ENCODE results near the gene SRA1.

Gene SRA1

DNA sequence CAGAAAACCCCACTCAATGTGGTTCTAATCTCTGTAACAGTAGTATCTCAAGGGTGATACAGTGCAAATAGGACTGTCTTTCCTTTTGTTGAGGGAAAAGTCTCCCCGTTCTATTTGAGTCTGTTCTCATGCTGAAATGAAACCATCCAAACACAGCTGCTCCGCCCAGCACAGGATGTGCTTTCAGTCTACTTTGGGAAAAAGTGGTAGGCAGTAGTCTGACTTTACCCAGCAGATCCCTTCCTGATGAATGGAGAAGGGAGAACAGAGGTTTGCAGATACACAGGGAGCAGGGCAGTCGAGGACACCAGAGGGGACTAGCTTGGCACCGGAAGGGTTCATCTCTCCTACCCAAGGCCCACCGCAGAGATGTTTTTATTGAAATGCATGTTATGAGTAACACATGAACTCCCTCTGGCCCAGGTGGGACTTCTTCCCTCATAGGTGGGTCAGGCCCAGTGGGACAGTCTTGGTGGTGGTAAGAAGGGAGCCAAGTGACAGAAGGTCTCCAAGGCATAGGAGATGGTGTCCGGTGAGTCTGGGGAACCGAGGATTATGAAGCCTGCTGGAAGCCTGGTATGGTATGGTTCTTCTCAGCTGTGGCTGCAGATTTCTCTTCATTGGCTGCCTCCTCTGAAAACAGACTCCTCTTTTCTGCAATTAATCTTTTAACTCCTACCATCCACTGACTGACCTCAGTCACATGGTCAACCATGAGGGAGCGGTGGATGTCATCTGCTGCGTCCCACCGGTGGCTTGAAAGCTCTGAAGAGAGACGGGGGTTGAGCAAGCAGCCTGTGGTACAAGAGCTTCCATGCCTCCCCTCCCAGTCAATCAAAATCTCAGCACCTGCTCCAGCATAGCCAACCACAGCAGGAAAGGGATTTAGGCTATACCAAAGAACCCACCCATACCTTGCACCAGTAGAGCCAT, 6.9 kb downstream of the SRA1 start:
- DNase-seq (ENCODE audit: low read depth) = no peak

DNA sequence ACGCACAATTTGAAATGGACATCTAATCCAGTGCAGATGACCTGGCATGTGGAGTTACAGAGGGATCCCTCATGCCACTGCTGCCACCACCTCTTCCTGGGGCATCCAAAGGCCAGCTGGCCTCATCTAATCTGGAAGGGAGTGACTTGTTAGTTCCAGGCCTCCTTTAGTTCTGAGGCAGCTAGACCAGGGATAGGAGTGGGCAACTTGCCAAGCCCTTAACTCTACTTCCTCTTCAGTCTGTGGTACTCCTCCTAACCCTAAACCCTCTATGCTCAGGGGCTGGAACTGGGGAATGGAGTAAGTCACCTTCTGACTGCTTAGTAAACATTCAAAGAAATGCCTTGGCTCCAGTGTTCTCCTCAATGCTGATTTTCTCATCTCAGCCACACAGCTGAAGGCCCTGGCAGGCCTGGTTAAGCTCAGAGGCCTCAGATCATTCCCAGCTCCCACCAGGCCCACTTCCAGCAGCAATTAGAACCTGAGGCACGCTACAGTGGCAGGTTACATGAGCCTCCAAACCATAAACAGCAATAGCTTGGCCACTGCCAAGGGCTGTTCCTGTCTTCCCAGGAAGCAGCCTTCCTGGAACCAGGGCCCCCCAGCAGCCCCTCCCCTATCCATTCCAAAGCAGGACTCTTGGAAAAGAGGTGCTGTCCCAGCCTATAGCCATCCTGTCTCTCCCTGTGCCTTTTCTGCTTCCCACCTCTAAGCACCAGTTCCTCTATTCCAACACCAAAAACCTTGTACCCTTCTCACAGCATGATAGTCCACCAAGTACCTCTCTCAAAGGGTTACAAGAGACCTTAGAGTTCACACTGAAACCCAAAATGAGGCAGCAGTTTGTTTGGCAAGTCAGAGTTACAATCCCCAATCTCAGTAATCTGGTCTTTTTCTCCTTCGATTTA, 7.8 kb downstream of the SRA1 start:
- DNase-seq (ENCODE audit: low read depth) = no peak

DNA sequence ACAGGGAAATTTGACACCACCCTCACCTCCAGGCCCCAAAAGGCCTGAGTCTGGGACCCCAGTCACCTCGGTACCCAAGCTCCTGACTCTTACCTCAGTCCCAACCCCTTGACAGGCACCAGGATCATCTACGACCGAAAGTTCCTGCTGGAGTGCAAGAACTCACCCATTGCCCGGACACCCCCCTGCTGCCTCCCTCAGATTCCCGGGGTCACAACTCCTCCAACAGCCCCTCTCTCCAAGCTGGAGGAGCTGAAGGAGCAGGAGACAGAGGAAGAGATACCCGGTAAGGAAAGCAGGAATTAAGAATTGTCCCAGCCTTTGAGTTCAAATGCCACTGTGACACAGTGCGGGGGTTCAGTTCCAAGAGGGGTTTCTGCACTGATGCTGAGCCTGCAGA, 8.5 kb downstream of the SRA1 start:
- no peak for DNase-seq (ENCODE audit: low read depth)

DNA sequence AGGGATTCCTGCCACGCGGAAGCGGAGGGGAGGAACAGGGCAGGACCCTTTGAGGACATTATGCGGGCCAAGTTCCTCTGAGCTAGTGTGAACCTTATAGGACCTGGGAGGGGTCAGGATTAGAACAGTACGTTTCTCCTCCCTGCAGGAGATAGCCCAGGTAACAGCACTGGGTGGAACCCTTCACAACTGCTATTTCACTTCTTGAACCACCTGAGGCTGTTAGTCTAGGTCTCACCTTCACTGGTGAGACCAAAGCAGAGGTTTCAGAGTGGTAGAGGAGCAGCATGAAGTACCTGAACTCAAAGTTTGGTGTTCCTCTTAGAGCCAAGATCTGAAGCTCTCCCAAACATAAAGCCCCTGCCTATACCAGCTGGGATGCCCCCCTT, 9.0 kb downstream of the SRA1 start:
- DNase-seq (ENCODE audit: low read depth) = no peak

DNA sequence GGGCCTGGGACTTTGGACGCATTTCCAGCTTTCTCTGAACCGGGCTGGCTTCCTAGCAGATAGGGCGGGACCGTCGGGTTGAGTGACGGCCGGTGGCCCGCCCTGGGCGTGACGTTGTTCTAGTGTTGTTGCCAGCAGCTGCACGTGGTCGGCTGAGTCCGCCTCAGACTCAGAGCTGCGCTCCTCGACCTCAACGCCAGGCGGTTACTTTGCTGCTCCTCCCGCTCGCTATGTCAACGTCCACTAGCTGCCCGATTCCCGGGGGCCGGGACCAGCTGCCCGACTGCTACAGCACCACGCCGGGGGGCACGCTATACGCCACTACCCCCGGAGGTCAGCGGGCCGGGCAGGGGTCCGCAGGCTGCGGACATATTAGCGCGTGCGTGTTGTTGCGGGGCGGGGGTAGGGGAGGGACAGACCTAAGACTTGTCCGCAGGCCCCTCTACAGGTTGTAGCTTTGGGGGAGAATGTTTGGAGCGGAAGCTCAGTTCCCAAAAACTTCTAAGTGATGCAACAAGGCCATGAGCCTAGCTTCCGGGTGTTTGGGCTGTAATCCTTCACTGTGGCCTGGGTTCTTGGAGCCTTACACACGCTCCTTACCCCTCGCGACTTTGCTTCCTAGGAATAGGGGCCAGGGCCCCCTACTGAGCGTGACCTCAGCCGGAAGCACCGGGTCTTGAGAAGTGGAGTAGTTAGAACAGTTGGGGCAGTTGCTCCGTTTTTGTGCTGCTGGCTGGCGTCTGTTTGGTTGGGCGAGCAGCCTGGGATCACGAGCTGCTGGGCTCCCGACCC, 9.6 kb downstream of the SRA1 start, which contains the start of gene EIF4EBP3:
TSS of gene EIF4EBP3 (plus strand) at position 155 of the 792 bp plus-strand sequence. CDS start at position 231, 76 bp downstream.
- peak; percentile 79 for DNase-seq (ENCODE audit: low read depth)

DNA sequence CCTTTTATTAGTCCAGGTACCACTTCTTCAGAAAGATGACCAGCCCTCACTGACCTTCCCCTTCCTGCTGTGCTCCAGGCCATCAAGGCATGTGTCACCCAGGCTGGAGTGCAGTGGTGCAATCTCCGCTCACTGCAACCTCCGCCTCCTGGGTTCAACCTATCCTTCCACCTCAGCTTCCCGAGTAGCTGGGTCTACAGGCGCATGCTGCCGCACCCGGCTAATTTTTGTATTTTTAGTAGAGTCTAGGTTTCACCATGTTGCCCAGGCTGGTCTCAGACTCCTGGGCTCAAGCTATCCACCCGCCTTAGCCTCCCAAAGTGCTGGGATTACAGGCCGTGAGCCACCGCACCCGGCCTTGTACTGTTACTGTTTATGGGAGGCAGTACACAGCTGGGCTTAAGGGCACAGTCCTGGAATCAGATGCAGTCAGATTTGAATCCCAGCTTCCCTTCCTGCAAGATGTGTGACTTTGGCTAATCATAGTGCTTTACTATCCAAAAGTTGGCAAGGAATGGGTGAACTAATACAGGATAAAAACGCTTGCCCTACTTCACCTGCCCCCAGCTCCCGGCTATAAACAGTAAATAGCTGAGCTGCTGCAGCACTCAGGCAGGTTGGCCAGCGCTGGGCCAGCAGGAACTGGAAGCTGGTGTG, 10.3 kb downstream of the SRA1 start:
- no peak for DNase-seq (ENCODE audit: low read depth)

DNA sequence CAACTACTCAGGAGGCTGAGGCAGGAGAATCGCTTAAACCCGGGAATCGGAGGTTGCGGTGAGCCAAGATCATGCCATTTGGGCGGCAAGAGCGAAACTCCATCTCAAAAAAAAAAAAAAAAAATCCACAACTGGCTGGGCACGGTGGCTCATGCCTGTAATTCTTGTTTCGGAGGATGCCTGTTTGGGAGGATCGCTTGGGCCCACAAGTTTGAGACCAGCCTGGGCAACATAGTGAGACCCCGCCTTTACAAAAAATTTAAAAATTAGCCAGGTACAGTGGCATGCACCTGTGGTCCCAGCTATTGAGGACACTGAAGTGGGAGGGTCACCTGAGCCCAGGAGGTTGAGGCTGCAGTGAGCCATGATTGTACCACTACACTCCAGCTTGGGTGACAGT, 11.7 kb downstream of the SRA1 start:
- no peak for DNase-seq (ENCODE audit: low read depth)

DNA sequence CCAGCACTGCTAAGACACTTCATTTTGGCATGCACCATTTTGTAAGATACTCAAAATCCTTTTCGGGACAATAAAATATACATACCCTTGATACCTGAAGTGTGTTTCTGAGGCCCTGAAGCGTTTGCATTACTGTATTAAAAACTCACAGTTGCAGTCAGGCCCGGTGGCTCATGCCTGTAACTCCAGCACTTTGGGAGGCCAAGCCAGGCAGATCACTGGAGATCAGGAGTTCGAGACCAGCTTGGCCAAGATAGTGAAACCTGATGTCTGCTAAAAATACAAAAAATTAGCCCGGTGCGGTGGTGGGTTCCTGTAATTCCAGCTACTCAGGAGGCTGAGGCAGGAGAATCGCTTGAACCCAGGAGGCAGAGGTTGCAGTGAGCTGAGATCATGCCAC, 12.3 kb downstream of the SRA1 start:
- DNase-seq (ENCODE audit: low read depth) = no peak

DNA sequence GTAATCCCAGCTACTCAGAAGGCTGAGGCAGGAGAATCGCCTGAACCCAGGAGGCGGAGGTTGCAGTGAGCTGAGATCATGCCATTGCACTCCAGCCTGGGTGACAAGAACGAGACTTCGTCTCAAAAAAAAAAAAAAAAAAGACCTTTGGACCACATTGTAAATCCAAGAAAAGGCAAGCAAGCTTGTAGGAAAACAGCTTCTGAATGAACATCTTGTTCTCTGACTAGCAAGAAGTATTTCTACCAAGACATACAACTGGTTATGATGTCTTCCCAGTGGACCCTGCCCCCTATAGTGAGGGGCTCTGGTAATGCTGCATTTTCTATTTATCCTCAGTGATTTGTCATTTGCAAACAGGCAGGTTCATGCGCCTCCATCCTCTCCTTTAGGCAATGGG, 14.3 kb downstream of the SRA1 start:
- no peak for DNase-seq (ENCODE audit: low read depth)

DNA sequence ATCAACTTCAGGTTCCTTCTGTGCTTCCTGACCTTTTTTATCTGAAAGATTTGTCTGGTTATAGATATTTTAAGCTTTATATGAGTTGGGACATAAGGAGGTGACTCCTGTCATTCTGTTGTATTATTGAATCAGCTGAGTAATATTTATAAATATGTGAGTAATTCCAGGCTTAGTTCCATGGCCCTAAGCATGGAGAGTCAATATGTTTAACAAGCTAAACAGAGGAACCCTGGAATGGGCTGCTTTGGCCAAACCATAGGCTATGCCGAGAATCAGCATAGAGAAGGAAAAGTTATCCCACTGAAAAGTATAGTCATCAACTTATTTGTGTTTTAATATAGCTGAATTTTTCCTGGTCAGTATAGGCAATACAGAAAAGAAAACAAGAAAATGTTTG, 17.0 kb downstream of the SRA1 start:
- DNase-seq (ENCODE audit: low read depth) = no peak

DNA sequence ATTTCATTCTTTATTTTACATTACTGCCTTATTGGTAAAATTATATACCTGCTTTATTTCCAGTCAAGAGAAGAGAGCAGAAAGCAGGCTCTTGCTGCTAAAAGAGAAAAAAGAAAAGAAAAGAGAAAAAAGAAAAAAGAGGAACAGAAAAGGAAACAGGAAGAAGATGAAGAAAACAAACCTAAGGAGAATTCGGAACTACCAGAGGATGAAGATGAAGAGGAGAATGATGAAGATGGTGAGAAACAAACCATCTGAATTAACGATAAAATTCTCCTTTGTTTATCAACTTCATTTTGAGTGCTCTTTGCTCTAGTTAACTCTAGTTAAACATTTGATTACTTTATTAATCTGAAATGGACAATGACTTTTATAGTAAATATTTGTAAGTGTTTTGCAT, 33.3 kb downstream of the SRA1 start:
- no peak for DNase-seq (ENCODE audit: low read depth)

DNA sequence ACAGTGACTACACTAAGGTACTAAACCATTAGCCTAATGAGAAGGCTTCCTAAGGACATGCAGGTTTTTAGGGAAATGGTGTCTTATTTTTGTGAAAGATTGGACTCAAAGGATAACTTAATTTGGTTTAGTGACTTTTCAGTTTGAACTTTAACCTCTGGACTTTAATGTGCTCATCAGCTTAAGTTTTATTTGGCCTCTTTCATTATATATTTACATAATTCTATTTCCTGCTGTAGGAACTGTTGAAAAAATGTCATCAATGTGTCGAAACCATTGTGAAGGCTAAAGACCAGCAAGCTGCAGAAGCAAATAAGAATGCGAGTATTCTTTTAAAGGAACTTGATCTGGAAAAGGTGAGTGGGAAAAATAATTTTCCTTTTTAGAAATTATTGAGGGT, 44.1 kb downstream of the SRA1 start:
- DNase-seq (ENCODE audit: low read depth) = no peak

DNA sequence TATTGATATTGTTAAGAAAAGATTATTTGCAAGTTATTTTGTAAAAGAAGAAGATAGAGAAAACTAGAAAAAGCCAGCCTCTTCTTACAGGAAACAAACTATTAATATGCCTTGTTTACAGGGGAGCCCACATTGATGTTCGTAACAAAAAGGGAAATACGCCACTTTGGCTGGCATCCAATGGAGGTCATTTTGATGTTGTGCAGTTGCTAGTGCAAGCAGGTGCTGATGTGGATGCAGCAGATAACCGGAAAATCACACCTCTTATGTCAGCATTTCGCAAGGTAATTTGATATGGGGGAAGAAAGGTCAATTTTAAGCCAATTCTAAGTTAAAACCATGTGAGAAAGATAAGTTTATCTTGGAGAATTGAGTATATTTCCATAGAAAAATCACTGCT, 47.4 kb downstream of the SRA1 start:
- no peak for DNase-seq (ENCODE audit: low read depth)

DNA sequence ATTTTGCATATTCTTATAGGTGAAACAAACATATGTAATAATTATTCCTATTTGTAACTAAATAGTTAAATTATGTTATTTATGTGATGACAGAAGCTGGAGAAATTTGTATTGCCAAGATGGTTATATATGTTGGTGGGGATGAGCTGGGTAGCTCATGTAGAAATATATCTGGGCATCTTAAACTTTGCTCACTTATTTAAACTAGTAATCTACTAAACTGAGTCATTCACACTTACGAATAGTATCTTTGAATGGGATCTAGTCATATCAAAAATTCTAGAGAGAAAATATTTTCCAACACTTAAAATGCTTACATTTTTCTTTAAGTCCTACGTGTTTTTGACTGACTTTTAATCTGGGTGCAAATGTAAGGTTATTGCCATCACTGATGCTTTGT, 54.4 kb downstream of the SRA1 start:
- DNase-seq (ENCODE audit: low read depth) = no peak

All from activated T-helper 1 cell treated with Interleukin-2 at 50 U/mL for 16 hours (primary cell).